COR-L47 (cell line): Measurements from ENCODE around the gene EXOC3L1.

Source experiments
- DNase-seq: peaks from one replicate; lab custom pipeline; 2025; lab: John Stamatoyannopoulos, UW

EXOC3L1 gene

GRCh38 chr16:67215706-67216105 lies 25.8 kb upstream of the EXOC3L1 start:
- DNase-seq = no peak

DNA sequence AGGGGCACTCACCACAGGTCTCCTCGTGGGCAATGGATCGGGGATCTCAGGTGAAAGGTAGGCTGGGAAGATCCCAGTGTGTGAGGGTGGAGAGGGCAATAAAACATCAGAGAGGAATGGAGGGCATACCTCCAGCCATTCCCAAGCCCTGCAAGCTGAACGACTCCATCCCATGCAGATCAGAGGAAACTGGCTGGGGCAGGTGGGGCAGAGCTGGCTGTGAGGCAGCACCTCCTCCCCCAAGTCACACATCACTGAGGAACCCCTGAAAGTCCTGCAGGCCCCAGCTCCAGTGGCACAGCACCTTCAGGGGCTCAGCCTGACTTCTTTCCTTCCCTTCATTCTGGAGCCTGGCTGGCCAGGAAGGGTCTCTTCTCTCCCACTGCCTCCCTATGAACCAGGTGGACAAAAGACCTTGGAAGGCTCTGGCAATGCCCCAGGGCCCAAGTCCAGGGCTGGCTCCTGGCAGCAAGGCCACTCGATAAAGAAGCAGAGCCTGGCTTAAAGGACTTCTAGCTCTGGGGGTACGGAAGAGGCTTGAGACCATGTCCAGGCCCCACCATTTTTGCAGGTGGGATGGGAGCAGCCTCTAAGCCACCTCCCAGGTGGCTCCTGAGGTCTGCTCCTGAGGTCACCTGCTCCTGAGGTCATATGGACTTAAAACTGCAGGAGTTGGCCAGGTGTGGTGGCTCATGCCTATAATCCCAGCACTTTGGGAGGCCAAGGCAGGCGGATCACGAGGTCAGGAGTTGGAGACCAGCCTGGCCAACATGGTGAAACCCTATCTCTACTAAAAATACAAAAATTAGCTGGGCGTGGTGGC lies 23.5 kb upstream of the EXOC3L1 start:
- no peak for DNase-seq

GRCh38 chr16:67212766-67213165 lies 22.8 kb upstream of the EXOC3L1 start:
- DNase-seq = no peak

DNA sequence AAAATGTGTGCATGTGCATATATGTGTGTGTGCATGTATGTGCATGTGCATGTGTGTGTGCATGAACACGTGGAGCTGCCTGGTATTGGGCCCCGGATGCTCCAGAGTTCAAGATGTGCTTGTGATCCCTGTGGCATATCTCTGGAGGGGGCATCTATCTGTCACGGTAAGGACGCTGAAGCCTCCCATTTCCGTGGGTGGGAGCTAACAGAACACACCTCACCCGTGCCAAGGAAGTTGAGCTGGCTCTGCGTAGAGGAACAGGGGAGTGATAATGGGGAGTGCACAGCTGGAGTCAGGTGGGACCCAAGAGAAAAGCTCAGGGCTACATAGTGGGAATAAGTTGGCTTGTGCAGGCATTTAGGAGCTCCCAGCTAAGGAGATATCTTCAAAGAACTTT lies 21.7 kb upstream of the EXOC3L1 start:
- no peak for DNase-seq

DNA sequence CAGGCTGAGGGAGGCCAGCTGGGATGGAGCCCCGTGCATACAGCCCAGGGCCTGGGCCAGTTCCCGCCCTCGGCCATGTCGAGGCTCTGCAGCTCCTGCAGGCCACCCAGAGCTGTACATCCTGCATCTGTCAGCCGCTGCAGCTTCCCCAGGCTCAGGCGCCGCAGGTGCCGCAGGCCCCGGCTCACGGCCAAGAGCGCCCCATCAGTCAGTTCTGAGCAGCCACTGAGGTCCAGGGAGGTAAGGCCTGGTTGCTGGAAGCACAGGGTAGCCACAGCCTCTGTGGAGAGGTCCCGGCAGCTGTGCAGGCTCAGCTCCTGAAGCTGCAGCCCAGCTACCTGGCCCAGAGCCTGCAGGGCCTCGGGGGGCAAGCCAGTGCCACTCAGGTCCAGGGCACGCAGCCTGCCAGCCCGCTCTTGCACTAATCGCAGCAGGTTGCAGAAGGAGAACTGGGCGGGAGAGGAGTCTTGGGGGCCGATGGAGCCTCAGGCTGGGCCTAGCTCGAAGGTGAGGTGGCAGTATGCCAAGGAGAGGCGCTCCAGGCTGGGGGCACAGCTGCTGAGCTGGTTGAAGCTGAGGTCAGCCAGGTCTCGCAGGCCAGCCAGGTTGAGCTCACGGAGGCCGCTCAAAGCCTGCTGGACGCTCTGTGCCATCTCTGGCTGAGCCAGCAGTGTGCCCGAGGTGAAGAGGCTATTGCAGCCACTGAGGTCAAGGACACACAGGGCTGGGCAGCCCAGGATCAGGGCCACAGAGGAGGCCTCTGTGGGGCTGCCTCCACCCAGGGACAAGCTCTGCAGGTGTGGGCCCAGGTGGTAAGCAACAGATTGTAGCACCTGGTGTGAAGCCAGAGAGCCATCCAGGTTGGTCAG lies 20.4 kb upstream of the EXOC3L1 start:
- DNase-seq = no peak

GRCh38 chr16:67209565-67209964 lies 19.6 kb upstream of the EXOC3L1 start:
- DNase-seq = no peak

GRCh38 chr16:67208154-67208896 lies 18.4 kb upstream of the EXOC3L1 start:
- DNase-seq = no peak

GRCh38 chr16:67207249-67208091 lies 17.5 kb upstream of the EXOC3L1 start:
- DNase-seq = no peak

- no peak for DNase-seq
Measured at GRCh38 chr16:67206838-67207248, 16.9 kb upstream of the EXOC3L1 start.

GRCh38 chr16:67206129-67206837 lies 16.3 kb upstream of the EXOC3L1 start:
- DNase-seq = no peak

DNA sequence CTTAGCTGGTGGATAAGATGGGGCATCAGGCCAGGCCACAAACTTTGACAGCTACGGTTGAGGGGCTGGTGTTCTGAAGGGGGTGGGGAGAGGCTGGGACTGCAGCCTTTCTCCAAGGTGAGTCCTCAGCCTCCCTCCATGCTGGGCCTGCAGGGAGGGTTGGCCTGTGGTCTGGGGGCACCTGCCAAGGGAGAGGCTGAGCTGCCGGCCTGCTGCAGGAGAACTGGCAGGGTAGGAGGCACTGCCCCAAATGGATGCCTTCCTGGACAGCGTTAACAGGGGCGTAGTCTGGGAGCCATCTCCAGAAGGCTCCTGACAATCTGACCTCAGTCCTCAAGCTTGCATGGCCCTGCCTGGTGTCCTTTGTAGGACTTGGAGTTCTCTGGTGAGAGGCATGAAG lies 14.1 kb upstream of the EXOC3L1 start:
- DNase-seq = no peak

DNA sequence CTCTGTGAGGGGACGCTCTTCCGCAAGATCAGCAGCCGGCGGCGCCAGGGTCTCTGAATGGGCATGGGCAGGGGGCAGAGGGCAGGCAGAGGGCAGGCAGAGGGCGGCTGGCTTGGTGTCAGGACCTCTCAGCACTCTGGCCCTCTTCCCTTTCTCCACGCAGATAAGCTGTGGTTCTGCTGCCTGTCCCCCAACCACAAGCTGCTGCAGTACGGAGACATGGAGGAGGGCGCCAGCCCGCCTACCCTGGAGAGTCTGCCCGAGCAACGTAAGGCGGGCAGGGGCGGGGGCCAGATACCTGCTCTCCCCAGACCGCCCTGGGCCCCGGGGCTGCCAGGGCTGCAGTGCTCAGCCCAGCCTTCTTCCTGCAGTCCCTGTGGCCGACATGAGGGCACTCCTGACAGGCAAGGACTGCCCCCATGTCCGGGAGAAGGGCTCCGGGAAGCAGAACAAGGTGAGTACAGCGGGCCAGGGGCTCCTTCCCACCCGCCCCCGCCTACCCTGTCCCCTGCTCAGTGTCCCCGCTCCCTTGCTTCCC lies 13.1 kb upstream of the EXOC3L1 start:
- no peak for DNase-seq

DNA sequence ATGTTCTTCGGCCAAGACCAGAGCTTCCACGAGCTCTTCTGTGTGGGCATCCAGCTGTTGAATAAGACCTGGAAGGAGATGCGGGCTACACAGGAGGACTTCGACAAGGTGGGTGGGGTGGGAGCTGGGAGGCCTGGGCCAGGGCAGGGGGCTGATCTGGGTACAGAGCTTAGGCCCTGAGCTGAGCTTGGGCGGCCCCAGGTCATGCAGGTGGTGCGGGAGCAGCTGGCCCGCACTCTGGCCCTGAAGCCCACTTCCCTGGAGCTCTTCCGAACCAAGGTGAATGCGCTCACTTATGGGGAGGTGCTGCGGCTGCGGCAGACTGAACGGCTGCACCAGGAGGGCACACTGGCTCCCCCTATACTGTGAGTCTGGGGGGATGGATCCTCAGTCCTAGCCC lies 12.5 kb upstream of the EXOC3L1 start:
- no peak for DNase-seq

DNA sequence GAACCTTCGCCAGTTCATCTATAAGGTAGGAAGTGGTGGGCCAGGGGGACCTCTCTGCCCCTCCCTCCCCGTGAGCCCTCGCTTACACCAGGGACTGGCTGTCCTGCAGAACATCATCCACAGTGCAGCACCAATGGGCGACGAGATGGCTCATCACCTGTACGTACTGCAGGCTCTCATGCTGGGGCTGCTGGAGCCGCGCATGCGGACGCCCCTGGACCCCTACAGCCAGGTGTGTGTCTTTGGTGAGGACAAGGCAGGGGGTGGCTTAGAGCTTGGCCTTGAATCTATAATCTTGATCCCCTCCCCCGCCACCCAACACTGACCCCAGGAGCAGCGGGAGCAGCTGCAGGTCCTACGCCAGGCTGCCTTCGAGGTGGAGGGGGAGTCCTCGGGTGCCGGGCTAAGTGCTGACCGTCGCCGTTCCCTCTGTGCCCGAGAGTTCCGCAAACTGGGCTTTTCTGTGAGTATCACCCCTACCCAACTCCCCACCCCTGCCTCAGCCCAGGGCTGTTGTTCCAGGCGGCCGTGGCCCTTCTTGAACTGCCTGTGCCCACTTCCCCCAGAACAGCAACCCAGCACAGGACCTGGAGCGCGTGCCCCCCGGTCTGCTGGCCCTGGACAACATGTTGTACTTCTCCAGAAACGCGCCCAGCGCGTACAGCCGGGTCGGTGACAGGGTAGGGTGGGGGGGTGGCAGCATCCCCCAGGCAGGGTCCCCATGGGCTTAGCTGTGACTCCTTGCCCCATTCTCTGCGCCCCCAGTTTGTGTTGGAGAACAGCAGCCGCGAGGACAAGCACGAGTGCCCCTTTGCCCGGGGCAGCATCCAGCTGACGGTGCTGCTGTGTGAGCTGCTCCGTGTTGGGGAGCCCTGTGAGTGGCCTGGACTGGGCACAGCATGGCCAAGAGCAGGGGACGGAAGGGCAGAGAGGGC lies 11.7 kb upstream of the EXOC3L1 start:
- DNase-seq = no peak

- DNase-seq = no peak
Measured at GRCh38 chr16:67200491-67200890, 10.6 kb upstream of the EXOC3L1 start.

DNA sequence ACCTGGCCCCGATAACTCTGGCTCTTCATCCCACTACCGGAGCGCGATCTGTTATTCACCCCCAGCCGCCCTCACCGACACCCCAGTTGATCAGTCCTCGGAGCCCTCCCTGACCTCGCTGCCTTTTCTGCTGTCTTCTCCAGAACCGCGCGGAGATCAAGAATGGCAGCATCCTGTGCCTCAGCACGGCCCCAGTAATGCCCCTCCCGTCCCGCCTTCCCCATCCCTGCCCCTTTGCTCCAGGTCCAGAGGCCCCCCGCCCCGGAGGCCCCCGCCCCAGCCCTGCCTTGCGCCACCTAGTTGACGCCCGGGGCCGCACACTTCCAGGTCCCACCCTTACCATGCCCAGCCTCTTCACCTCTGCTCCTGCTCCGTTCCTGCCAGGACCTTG lies 9.9 kb upstream of the EXOC3L1 start:
- no peak for DNase-seq

GRCh38 chr16:67199011-67199807 lies 9.3 kb upstream of the EXOC3L1 start, which contains the start of gene ELMO3:
TSS of gene ELMO3 (plus strand) at chr16:67199131. CDS start at chr16:67199327, 196 bp downstream.
- no peak for DNase-seq

DNA sequence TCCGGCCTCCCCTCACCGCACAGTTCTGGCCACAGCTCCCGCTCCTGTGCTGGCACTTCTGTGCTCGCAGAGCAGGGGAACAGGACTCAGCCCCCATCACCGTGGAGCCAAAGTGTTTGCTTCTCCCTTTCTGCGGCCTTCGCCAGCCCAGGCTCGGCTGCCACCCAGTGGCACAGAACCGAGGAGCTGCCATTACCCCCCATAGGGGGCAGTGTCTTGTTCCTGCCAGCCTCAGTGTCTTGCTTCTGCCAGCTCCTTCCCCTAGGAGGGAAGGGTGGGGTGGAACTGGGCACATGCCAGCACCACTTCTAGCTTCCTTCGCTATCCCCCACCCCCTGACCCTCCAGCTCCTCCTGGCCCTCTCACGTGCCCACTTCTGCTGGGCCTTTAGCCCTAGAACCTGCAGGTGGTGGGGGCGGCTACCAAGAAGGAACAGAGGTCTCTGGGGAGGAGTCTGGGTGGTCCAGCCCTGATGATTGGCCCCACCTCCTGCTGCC lies 8.3 kb upstream of the EXOC3L1 start:
- DNase-seq = no peak
